Activated gamma-delta T cell treated with Interleukin-2 at 50 U/mL for 16 hours (primary cell): ENCODE measurements around the gene IP6K2.
"Not testable (repeated sequence)": the region's sequence is repeated elsewhere in the genome, so short reads cannot be mapped to it uniquely, and the experiment has no call there.

Experiments used
- DNase-seq: peaks from one replicate; pipeline ENCODE4 v3.0.0-alpha.2; 2020

IP6K2 gene, protein sequence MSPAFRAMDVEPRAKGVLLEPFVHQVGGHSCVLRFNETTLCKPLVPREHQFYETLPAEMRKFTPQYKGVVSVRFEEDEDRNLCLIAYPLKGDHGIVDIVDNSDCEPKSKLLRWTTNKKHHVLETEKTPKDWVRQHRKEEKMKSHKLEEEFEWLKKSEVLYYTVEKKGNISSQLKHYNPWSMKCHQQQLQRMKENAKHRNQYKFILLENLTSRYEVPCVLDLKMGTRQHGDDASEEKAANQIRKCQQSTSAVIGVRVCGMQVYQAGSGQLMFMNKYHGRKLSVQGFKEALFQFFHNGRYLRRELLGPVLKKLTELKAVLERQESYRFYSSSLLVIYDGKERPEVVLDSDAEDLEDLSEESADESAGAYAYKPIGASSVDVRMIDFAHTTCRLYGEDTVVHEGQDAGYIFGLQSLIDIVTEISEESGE

GRCh38 chr3:48716982-48717746 is at the start of gene IP6K2:
Gene IP6K2 (minus strand): TSS chr3:48717221. CDS start chr3:48695291, 21,930 bp downstream.
- DNase-seq, result peak; percentile 99

- no peak for DNase-seq
Observed at GRCh38 chr3:48765376-48765775, 48.4 kb upstream of the IP6K2 start.

DNA sequence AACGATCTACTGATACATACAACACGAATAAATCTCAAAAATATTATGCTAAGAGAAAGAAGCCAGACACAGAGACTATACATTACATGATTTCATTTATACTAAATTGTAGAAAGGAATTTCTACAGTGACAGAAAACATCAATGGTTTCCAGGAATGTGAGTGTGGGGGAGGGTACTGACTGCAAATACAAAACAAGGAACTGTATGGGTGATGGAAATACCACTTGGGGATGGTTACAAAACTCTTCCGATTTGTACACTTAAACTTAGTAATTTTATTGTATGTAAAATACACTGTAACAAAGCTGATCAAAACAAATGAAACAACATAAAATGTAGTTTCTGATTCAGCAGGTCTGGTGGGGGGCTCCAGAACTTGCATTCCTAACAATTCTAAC is 45.8 kb upstream of the IP6K2 start:
- no peak for DNase-seq

DNA sequence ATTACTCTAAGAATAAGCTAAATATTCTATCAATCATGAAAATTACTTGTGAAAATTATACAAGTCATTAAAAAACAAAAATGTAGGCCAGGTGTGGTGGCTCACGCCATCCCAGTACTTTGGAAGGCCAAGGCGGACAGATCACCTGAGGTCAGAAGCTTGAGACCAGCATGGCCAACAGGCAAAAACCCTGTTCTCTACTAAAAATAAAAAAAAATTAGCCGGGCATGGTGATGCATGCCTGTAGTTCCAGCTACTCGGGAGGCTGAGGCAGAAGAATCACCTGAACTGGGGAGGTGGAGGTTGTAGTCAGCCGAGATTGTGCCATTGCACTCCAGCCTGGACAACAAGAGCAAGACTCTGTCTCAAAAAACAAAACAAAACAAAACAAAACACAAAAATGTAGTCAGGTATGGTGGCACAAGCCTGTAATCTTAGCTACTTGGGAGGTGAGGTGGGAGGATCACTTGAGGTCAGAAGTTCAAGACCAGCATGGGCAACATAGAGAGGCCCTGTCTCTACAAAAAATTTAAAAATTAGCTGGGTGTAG is 43.0 kb upstream of the IP6K2 start:
- DNase-seq, result not testable (repeated sequence)

DNA sequence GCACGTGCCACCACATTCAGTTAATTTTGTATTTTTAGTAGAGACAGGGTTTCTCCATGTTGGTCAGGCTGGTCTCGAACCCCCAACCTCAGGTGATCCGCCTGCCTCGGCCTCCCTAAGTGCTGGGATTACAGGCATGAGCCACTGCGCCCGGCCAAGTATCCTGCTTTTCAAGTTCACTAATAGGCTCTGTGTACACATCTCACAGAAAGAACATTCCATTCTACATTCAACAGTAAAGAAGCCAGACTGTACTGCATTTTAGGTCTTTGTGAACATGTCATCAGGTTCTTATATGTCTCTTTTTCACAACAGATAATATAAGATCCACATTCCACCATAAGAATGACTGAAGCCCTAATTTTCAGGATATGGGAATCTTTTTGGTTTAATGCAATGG is 42.5 kb upstream of the IP6K2 start:
- not testable (repeated sequence) for DNase-seq

- no peak for DNase-seq
Observed at GRCh38 chr3:48759071-48759470, 42.0 kb upstream of the IP6K2 start.

GRCh38 chr3:48756640-48757039 is 39.6 kb upstream of the IP6K2 start:
- no peak for DNase-seq

DNA sequence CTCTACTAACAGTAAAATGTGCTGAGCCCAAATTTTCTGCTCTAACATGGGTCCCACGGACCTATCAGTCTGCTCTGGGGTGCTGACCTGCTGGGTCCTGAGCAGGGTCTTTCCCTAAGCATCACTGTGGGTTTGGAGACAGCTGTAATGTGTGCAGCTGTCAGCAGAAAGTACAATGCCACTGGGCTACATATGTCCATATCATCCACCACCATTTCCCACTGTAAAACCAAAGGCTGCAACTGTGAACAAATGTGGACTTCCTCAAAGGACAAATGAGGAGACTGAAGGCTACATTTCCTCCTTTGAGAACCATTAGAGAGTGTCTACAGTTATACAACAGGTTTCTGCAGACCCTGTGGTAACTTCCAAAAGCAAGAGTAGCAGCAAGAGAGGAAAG is 33.8 kb upstream of the IP6K2 start:
- DNase-seq, result no peak

- DNase-seq, result no peak
Observed at GRCh38 chr3:48748754-48749153, 31.7 kb upstream of the IP6K2 start.

GRCh38 chr3:48747706-48748105 is 30.7 kb upstream of the IP6K2 start:
- no peak for DNase-seq

DNA sequence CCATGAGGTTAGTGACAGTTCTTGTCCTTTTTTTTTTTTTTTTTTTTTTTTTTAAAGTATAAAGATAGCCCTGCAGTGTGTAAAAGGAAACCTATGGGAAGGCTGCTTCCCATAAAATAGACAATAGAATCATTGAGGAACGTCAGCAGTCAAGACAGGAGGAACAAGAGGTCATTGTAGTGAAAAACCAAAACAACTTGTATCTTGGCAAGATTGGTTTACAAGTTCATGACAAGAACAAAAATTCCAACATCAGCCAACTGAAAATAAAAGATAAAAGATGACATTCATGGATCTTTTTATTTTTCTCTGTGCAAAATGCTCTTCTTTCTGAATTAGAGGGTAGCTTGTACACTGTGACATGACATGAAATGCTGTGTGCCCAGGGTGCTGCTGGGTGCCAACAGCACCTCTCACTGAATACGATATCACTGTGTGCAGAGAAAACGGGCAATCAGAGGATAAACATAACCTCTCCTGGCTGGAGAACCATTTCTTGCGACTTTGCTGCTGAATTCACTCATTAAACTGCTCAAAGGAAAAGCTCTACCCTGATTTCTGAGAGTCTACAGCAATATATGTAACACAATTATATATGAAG is 30.1 kb upstream of the IP6K2 start:
- DNase-seq, result no peak

- no peak for DNase-seq
Observed at GRCh38 chr3:48743773-48744172, 26.8 kb upstream of the IP6K2 start.

DNA sequence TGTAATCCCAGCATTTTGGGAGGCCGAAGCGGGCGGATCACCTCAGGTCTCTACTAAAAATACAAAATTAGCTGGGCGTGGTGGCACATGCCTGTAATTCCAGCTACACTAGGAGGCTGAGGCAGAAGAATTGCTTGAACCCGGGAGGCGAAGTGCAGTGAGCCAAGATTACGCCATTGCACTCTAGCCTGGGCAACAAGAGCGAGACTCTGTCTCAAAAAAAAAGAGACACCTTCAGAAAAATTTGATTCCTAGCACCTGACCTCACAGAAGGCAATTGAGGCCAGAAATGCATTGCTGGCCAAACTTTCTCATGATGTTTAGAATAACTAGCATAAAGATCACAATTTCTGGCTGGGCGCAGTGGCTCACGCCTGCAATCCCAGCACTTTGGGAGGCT is 24.2 kb upstream of the IP6K2 start:
- not testable (repeated sequence) for DNase-seq

DNA sequence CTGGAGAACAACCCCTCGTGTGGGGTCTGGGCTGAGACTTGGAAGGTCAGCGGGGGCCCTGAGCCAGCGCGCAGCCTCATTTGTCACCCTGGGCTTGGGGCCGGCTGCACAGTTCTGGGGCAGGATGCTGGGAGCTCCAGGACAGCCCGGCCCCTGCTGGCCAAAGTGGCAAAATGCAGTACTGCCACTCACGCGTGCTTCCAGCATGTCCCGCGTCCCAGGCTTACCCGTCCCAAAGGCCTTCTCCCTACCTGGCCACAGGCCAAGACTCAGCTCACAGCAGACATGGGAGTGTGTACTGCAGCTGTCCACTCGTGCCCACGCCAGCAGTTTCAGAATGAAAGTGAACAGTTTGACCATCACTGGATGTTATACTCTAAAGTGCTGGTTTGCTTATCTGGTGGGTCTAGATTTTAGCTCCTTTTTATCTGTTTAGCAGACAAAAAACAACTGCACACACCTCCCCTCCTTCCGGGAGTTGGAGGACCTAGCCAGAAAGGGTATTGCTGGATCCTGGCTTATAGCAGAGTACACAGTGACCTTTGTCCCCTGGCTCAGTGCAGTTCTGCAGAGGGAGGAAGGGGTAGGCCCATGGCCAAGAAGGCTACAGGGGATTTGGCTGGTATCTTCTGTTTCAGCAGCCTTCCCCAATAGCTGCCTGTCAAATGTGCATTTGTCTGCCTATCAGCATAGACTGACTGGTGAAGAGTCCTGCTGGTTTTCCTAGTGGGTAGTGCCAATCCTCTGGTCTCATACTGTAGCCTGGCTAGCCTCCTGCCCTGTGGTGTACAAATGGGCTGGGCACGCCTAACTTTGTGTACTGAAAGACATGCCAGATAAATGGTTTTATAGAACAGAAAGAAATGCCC is 23.2 kb upstream of the IP6K2 start:
- peak; percentile 38 for DNase-seq

DNA sequence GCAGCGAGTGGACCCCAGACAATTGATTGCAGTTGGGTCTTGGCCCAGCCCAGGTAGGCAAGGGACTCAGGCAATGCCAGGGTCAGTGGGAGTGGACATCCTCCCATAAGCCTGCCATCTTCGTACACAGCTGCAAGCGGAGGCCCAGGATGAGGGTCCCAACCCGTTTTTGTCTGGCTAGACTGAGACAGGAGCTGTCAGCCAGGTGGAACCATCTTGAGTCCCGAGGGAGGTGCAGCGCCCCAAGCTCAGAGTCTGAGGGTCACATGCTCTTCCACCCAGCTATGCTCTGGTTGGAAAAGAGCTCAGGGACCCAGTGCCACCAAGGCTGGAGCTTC is 22.6 kb upstream of the IP6K2 start:
- no peak for DNase-seq

DNA sequence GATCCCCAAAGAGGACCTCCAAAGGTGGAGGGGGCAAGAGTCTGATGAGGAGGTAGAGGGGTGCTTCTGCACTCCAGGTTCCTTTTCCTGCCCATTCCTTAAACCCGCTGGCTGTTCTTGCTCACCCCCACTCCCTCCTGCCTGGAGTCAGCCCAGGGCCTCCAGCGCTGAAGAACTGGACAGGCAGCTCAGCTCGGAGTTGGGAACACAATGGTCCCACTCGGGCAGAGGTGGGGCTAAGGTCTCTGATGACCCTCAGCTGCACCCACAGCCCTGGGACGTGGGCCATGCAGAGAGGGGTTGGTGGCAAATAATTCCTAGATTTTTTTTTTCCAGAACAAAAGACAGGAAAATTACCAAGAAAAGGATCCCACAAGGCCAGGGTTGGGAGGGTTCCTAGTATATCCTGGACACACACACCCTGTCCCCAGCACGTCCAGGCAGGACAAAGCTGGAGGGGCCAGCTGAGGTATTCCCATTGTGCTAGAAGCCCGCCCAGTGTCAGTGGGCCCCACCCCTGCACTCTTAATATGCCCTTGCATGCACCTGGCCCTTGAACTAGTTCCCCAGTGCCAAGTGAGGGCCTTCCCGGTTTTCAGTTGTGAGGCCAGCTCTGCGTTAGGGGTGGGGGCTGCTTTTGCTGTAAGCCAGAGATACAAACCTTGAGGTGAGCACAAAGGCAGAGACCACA is 22.1 kb upstream of the IP6K2 start:
- no peak for DNase-seq

DNA sequence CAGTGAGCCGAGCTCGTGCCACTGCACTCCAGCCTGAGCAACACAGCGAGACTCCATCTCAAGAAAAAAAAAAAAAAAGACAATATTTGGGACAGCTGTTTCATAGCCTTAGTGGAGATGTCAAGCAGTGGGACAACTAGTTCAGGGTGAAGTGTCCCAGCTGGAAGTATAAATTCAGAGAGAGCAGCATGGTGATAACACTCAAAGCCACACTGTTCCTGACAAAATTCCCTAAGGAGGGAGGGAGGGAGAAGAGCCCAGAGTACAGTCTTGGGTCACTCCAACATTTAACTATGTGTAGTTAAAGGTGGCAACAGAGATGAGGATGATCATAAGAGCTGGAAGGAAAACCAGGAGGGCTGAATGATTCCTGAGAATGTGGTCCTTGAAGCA is 21.1 kb upstream of the IP6K2 start:
- DNase-seq, result no peak

GRCh38 chr3:48735075-48735767 is 18.2 kb upstream of the IP6K2 start:
- DNase-seq, result not testable (repeated sequence)

DNA sequence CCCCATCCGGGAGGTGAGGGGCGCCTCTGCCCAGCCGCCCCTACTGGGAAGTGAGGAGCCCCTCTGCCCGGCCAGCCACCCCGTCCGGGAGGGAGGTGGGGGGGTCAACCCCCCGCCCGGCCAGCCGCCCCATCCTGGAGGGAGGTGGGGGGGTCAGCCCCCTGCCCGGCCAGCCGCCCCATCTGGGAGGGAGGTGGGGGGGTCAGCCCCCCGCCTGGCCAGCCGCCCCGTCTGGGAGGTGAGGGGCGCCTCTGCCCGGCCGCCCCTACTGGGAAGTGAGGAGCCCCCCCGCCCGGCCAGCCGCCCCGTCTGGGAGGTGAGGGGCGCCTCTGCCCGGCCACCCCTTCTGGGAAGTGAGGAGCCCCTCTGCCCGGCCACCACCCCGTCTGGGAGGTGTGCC is 17.5 kb upstream of the IP6K2 start:
- not testable (repeated sequence) for DNase-seq

DNA sequence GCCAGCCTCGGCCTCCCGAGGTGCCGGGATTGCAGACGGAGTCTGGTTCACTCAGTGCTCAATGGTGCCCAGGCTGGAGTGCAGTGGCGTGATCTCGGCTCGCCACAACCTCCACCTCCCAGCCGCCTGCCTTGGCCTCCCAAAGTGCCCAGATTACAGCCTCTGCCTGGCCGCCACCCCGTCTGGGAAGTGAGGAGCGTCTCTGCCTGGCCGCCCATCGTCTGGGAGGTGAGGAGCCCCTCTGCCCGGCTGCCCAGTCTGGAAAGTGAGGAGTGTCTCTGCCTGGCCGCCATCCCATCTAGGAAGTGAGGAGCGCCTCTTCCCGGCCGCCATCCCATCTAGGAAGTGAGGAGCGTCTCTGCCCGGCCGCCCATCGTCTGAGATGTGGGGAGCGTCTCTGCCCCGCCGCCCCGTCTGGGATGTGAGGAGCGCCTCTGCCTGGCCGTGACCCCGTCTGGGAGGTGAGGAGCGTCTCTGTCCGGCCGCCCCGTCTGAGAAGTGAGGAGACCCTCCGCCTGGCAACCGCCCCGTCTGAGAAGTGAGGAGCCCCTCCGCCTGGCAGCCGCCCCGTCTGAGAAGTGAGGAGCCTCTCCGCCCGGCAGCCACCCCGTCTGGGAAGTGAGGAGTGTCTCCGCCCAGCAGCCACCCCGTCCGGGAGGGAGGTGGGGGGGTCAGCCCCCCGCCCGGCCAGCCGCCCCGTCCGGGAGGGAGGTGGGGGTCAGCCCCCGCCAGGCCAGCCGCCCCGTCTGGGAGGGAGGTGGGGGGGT is 16.9 kb upstream of the IP6K2 start:
- DNase-seq, result not testable (repeated sequence)

DNA sequence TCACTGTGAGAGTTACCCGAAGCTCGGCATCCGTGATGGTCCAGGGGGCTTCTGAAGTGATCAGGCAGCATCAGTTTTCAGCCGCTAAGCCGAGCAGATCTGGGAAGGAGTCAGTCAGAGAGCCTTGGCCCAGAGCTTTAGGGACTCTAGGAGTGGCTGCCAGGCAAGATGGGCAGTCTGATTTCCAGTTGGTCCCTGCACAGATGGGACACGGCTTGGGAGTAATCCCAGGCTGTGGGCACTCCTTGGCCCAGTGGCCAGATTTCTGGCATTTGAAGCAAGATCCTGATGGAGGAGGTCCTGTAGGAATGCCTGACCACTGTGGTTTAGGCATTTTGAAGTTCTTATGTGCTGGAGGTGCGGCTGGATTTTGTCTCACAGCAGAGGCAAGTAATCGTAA is 10.5 kb upstream of the IP6K2 start:
- DNase-seq, result no peak
